Myometrial cell (primary cell): ENCODE results near the gene PSMC1. TPM values are rescaled to one million over a fixed set of nuclear protein-coding genes. Genes with fewer than 3 reads are reported as not detected.

Experiments used
- total RNA-seq: library from RNA; depleted of rRNA; stranded (reverse); fragments of >200 nt; gene quantifications from 2 replicates; pipeline ENCODE4 v1.2.3, GENCODE V29; 2015

Gene PSMC1
- total RNA-seq: 180 and 248 TPM in 2 replicates

GRCh38 chr14:90256354-90257131 is at the start of gene PSMC1:
Gene PSMC1 (plus strand): TSS chr14:90256553. CDS start chr14:90256598, 45 bp downstream.

Other genes with a start within 250 kb of the PSMC1 start
- gene KCNK13, start 194.6 kb upstream of the PSMC1 start, total RNA-seq: not detected in 2 replicates
- 9.0 and 14.7 TPM in 2 replicates for gene NRDE2, start 75.4 kb downstream of the PSMC1 start, total RNA-seq
- 423 and 456 TPM in 2 replicates for gene CALM1, start 140.5 kb downstream of the PSMC1 start, total RNA-seq